ENCODE results near the gene SRP72. TPM values are rescaled to one million over a fixed set of nuclear protein-coding genes. Genes with fewer than 3 reads are reported as not detected.

The SRP72 gene
- total RNA-seq, 1 experiment from 2014 or later, result 146 TPM

GRCh38 chr4:56438766-56439165 lies 28.7 kb upstream of the SRP72 start:
- Histone ChIP-seq H3K27ac (ENCODE audit: low read depth, low read length) (no peak overlapping the region), H2AFZ (ENCODE audit: low read depth, low read length, poor library complexity, severe bottlenecking) (no peak overlapping the region), H3K4me2 (ENCODE audit: low read length) (no peak overlapping the region), H3K4me3 (replicated peaks in 1 of 2; ENCODE audit: low read depth in 1 of 2, low read length in 2 of 2) (no peak overlapping the region), H3K36me3 (ENCODE audit: control insufficient read depth in 1 of 2, insufficient read depth in 2 of 2, low read length in 2 of 2) (peaks cover 20 to 40% of the 10 kb centered on the region in 2 experiments; a peak in 3 of 4 replicates), H3K27me3 (ENCODE audit: insufficient read depth, low read length) (no peaks in the 10 kb centered on the region), H3K79me2 (ENCODE audit: insufficient read depth, low read length) (peaks cover 93% of the 10 kb centered on the region), H3K9me2 (ENCODE audit: insufficient read depth) (no peaks in the 10 kb centered on the region), H4K20me1 (ENCODE audit: insufficient read depth) (peaks cover 37% of the 10 kb centered on the region; the same call in 1 of the 2 replicates), H3K9ac (ENCODE audit: low read length) (no peak overlapping the region), H3K4me1 (ENCODE audit: control insufficient read depth in 1 of 2, insufficient read depth in 2 of 2, low read length in 2 of 2) (peaks cover 3 to 17% of the 10 kb centered on the region in 2 experiments; a peak in 3 of 4 replicates), H3K9me3 (ENCODE audit: control insufficient read depth in 1 of 2, insufficient read depth in 1 of 2, low read depth in 1 of 2, low read length in 2 of 2) (no peaks in the 10 kb centered on the region)
- ChIA-PET RAD21 (ENCODE audit: low non-redundant PET in 1 of 2, low total read pairs in 2 of 2, uncharacterized antibody in 2 of 2, unreplicated experiment in 2 of 2) (no interaction called here), POLR2A (interaction anchor here (0.9 kb wide), 1 partner anchor 28 kb away, joined by 3 read pairs; no protein-coding TSS in a partner anchor), CTCF (no interaction called here)
- ATAC-seq (no peak), DNase-seq (ENCODE audit: low read depth, low spot score) (no peak)
- no peak for TF ChIP-seq YY1 (IDR thresholded peaks at IDR 0.05; ENCODE audit: extremely low read depth, insufficient replicate concordance, low read depth, low read length)
- no peak for TF ChIP-seq ZBTB33 (IDR thresholded peaks at IDR 0.05; ENCODE audit: extremely low read depth, insufficient replicate concordance, low read length)
- no peak for TF ChIP-seq ELF1 (IDR thresholded peaks at IDR 0.05; ENCODE audit: borderline replicate concordance, low read depth)
- TF ChIP-seq MAX (IDR thresholded peaks at IDR 0.05), result no peak
- TF ChIP-seq ATF3 (IDR thresholded peaks at IDR 0.05), result no peak
- no peak for TF ChIP-seq JUND (IDR thresholded peaks at IDR 0.05)
- TF ChIP-seq REST (IDR thresholded peaks at IDR 0.05; ENCODE audit: low read depth), result no peak
- no peak for TF ChIP-seq POLR2A (IDR thresholded peaks at IDR 0.05; ENCODE audit: borderline replicate concordance, extremely low read depth, insufficient read depth, insufficient read length)
- TF ChIP-seq EGR1 (IDR thresholded peaks at IDR 0.05; ENCODE audit: low read depth), result no peak
- no peak for TF ChIP-seq ZNF274 (IDR thresholded peaks at IDR 0.05; ENCODE audit: low read depth, low read length)
- TF ChIP-seq RAD21 (IDR thresholded peaks at IDR 0.05; ENCODE audit: low read depth), result no peak
- no peak for TF ChIP-seq EZH2phosphoT487 (IDR thresholded peaks at IDR 0.05; ENCODE audit: borderline replicate concordance)
- no peak for TF ChIP-seq TCF7L2 (IDR thresholded peaks at IDR 0.05; ENCODE audit: borderline replicate concordance, extremely low read depth, insufficient read depth, insufficient read length)
- no peak for TF ChIP-seq ZFX (IDR thresholded peaks at IDR 0.05)
- no peak for TF ChIP-seq CTCF (IDR thresholded peaks at IDR 0.05 in 2 of 3, conservative IDR thresholded peaks at IDR 0.05 in 1 of 3; ENCODE audit: borderline replicate concordance in 1 of 3, insufficient read depth in 1 of 3, low read depth in 2 of 3, low read length in 2 of 3)
- intact Hi-C loops (cut with micrococcal nuclease), result loop anchor here (10.0 kb wide), 1 partner anchor 466 kb away; the partner anchor contains the start of gene REST
- no TSS peak for BruUV-seq (replicated peaks)
